Testis (tissue), 3 donors: ENCODE data around the gene RFX8. TPM values are rescaled to one million over a fixed set of nuclear protein-coding genes. Genes with fewer than 3 reads are reported as not detected.

Source experiments
- DNase-seq: peaks from one replicate; pipeline ENCODE4 v3.0.0-alpha.2; 2019
- H3K27ac ChIP-seq, 2 donors: fragments of 200-600 bp; sonication (generic); one replicate each; pipeline ENCODE4 v1.5.1; 2019
- H3K27me3 ChIP-seq: fragments of 200-600 bp; sonication (generic); one replicate; pipeline ENCODE4 v1.5.1; 2019
- H3K36me3 ChIP-seq: fragments of 200-600 bp; sonication (generic); one replicate; pipeline ENCODE4 v1.5.1; 2017; ENCODE audit warnings: low read depth; ENCODE audit errors: missing control alignments
- H3K4me1 ChIP-seq: fragments of 200-600 bp; sonication (generic); one replicate; pipeline ENCODE4 v1.5.1; 2019
- H3K4me3 ChIP-seq, 2 donors: fragments of 200-600 bp; sonication (generic); one replicate each; pipeline ENCODE4 v1.5.1; 2017 to 2019
- H3K9me3 ChIP-seq: fragments of 200-600 bp; sonication (generic); one replicate; pipeline ENCODE4 v1.5.1; 2017
- CTCF ChIP-seq, 3 experiments: fragments of 450-650 bp in 2 of 3; fragments of 200-600 bp in 1 of 3; sonication (generic) in 1 of 3; IDR thresholded peaks; one replicate each; pipeline ENCODE4 v1.5.1; 2016 to 2019; ENCODE audit warnings: antibody characterized with exemption in 3 of 3, mild to moderate bottlenecking in 2 of 3, moderate library complexity in 1 of 3
- POLR2A ChIP-seq: fragments of 450-650 bp; IDR thresholded peaks from one replicate; pipeline ENCODE4 v1.6.1; 2017; ENCODE audit warnings: antibody characterized with exemption, mild to moderate bottlenecking, moderate library complexity
- WGBS, 2 donors: methylation state at CpG; one replicate each; pipeline ENCODE4 v1.1.5; 2018; 5-methylcytosine and 5-hydroxymethylcytosine counted together
- intact Hi-C: fragments of 100-400 bp; cut with DNase I; formaldehyde crosslinking; loops from one replicate; pipeline ENCODE4 v1.15.1; 2023; ENCODE audit warnings: low total_unique reads
- polyA plus RNA-seq: library from polyadenylated mRNA; stranded (reverse); fragments of 350-450 nt; fragmentation: Illumina TruSeq; extraction: RNeasy Lipid Tissue Mini Kit (QIAGEN cat#74804); gene quantifications from one replicate; pipeline ENCODE4 v1.2.3, GENCODE V29; 2014; ENCODE audit warnings: low read depth, low replicate concordance; ENCODE audit not compliant: insufficient read depth
- total RNA-seq, 2 donors: library from RNA; depleted of rRNA; stranded (reverse); fragments of >200 nt; gene quantifications; one replicate each; pipeline ENCODE4 v1.2.3, GENCODE V29; 2016

Gene RFX8
- total and polyA plus RNA-seq, 3 donors from 2014 or later, result 1.8 to 4.0 (median 2.7) TPM

GRCh38 chr2:101401326-101401665 lies 73.6 kb downstream of the RFX8 start:
- H3K9me3 ChIP-seq, result no peaks in the 10 kb centered on the region
- intact Hi-C loops, result no loop called here
- H3K27me3 ChIP-seq, result no peaks in the 10 kb centered on the region
- no peaks in the 10 kb centered on the region for H3K36me3 ChIP-seq
- WGBS, 2 donors, result 84 to 86% methylated on average over 8 of the region's 8 CpGs
- no peak for DNase-seq
- H3K4me3 ChIP-seq, result no peak overlapping the region
- no peak overlapping the region for H3K27ac ChIP-seq
- TF ChIP-seq POLR2A (no peak), CTCF (IDR thresholded peaks at IDR 0.05) (no peak)
- H3K4me1 ChIP-seq, result no peaks in the 10 kb centered on the region

- no peaks in the 10 kb centered on the region for H3K36me3 ChIP-seq
- no peaks in the 10 kb centered on the region for H3K9me3 ChIP-seq
- 78 to 80% methylated on average over 18 of the region's 18 CpGs for WGBS, 2 donors
- H3K27ac ChIP-seq, result no peak overlapping the region
- intact Hi-C loops, result no loop called here
- no peaks in the 10 kb centered on the region for H3K27me3 ChIP-seq
- no peaks in the 10 kb centered on the region for H3K4me1 ChIP-seq
- no peak for DNase-seq
- H3K4me3 ChIP-seq, result no peak overlapping the region
- TF ChIP-seq CTCF (IDR thresholded peaks at IDR 0.05) (no peak), POLR2A (no peak)
Measured at GRCh38 chr2:101400506-101401325, 74.2 kb downstream of the RFX8 start.

- intact Hi-C loops, result no loop called here
- Histone ChIP-seq H3K4me3 (no peak overlapping the region), H3K27me3 (no peaks in the 10 kb centered on the region), H3K27ac (no peak overlapping the region), H3K9me3 (no peaks in the 10 kb centered on the region), H3K36me3 (no peaks in the 10 kb centered on the region), H3K4me1 (no peaks in the 10 kb centered on the region)
- no peak for TF ChIP-seq POLR2A
- TF ChIP-seq CTCF (IDR thresholded peaks at IDR 0.05), result no peak
- no peak for DNase-seq
- WGBS, 2 donors, result 86 to 88% methylated on average over 8 of the region's 8 CpGs
Measured at GRCh38 chr2:101400048-101400447, 74.9 kb downstream of the RFX8 start.

GRCh38 chr2:101399021-101399799 lies 75.7 kb downstream of the RFX8 start:
- 86 to 88% methylated on average over 11 of the region's 11 CpGs for WGBS, 2 donors
- Histone ChIP-seq H3K9me3 (no peaks in the 10 kb centered on the region), H3K27me3 (no peaks in the 10 kb centered on the region), H3K36me3 (no peaks in the 10 kb centered on the region), H3K4me3 (no peak overlapping the region), H3K4me1 (no peaks in the 10 kb centered on the region), H3K27ac (no peak overlapping the region)
- intact Hi-C loops, result no loop called here
- TF ChIP-seq POLR2A (no peak), CTCF (IDR thresholded peaks at IDR 0.05) (no peak)
- DNase-seq, result no peak
